ENCODE measurements around the gene CDK3. TPM values are rescaled to one million over a fixed set of nuclear protein-coding genes. Genes with fewer than 3 reads are reported as not detected.

The CDK3 gene
- total and polyA plus RNA-seq, 5 experiments from 2014 or later: 0.16 to 12.5 (median 0.64) TPM

GRCh38 chr17:75996665-75997590 is 3.7 kb upstream of the CDK3 start:
- peak; percentile 53 to 79 for ATAC-seq
- no peaks in the 10 kb centered on the region for H3K27me3 Mint-ChIP-seq
- POLR2A ChIA-PET: interaction anchor here (0.5 to 1.4 kb wide), 10 partner anchors 11 to 323 kb away, joined by 3 to 5 read pairs (median 4); no protein-coding TSS in a partner anchor
- peaks cover 0 to 17% (median 5%) of the 10 kb centered on the region in 3 donors for H3K36me3 Mint-ChIP-seq
- peaks cover 11 to 20% (median 16%) of the 10 kb centered on the region in 4 donors for H3K4me1 Mint-ChIP-seq
- H3K27ac Mint-ChIP-seq: peak overlapping the region; percentile 12 to 85 (median 78)
- H3K4me3 Mint-ChIP-seq: peak overlapping the region; percentile 11 to 77 (median 58)
- DNase-seq: peak in 3 of 10 donors; percentile 6 to 33 (median 29)
- H3K9me3 Mint-ChIP-seq: no peaks in the 10 kb centered on the region

GRCh38 chr17:75998327-75998795 is 2.3 kb upstream of the CDK3 start:
- no peak for ATAC-seq
- Mint-ChIP-seq H3K27me3 (no peaks in the 10 kb centered on the region), H3K4me1 (peaks cover 11 to 17% (median 16%) of the 10 kb centered on the region in 4 donors), H3K9me3 (no peaks in the 10 kb centered on the region), H3K36me3 (peaks cover 0 to 4% (median 1%) of the 10 kb centered on the region in 3 donors), H3K4me3 (no peak overlapping the region), H3K27ac (peak overlapping the region in 4 of 10 donors; percentile 17 to 83 (median 44))
- DNase-seq: no peak
- POLR2A ChIA-PET: interaction anchor here (0.6 kb wide), 1 partner anchor 68 kb away, joined by 4 read pairs; no protein-coding TSS in a partner anchor

- DNase-seq: peak; percentile 32 to 78 (median 57)
- peak; percentile 71 to 84 for ATAC-seq
- Mint-ChIP-seq H3K27ac (no peak overlapping the region), H3K27me3 (no peaks in the 10 kb centered on the region), H3K9me3 (no peaks in the 10 kb centered on the region), H3K36me3 (no peaks in the 10 kb centered on the region), H3K4me1 (peaks cover 11 to 17% (median 16%) of the 10 kb centered on the region in 4 donors), H3K4me3 (no peak overlapping the region)
- POLR2A ChIA-PET: no interaction called here
Observed at GRCh38 chr17:76000016-76000754, 470 bp upstream of the CDK3 start.

- POLR2A ChIA-PET: interaction anchor here (0.5 to 2.8 kb wide), 3 partner anchors 93 to 218 kb away, joined by 3 to 10 read pairs (median 3); partner anchors contain the start of genes UNK and WBP2
- Mint-ChIP-seq H3K27ac (no peak overlapping the region), H3K4me3 (no peak overlapping the region), H3K36me3 (no peaks in the 10 kb centered on the region), H3K4me1 (peaks cover 10 to 15% (median 12%) of the 10 kb centered on the region in 4 donors), H3K27me3 (no peaks in the 10 kb centered on the region), H3K9me3 (no peaks in the 10 kb centered on the region)
- no peak for DNase-seq
- no peak for ATAC-seq
Observed at GRCh38 chr17:76002100-76002499, 1.4 kb downstream of the CDK3 start.

- H3K4me3 Mint-ChIP-seq: no peak overlapping the region
- POLR2A ChIA-PET: interaction anchor here (0.6 to 2.8 kb wide), 5 partner anchors 10 to 948 kb away, joined by 3 to 10 read pairs (median 4); partner anchors contain the start of gene WBP2
- H3K36me3 Mint-ChIP-seq: no peaks in the 10 kb centered on the region
- ATAC-seq: no peak
- no peaks in the 10 kb centered on the region for H3K9me3 Mint-ChIP-seq
- H3K27me3 Mint-ChIP-seq: no peaks in the 10 kb centered on the region
- peak overlapping the region in 1 of 10 donors; percentile 63 for H3K27ac Mint-ChIP-seq
- peaks cover 2 to 6% (median 4%) of the 10 kb centered on the region in 4 donors for H3K4me1 Mint-ChIP-seq
- DNase-seq: no peak
Observed at GRCh38 chr17:76003915-76004314, 3.3 kb downstream of the CDK3 start.

- H3K4me3 Mint-ChIP-seq: no peak overlapping the region
- no peaks in the 10 kb centered on the region for H3K27me3 Mint-ChIP-seq
- no peaks in the 10 kb centered on the region for H3K9me3 Mint-ChIP-seq
- peaks cover 2 to 6% (median 5%) of the 10 kb centered on the region in 4 donors for H3K4me1 Mint-ChIP-seq
- ATAC-seq (no peak), DNase-seq (no peak)
- H3K27ac Mint-ChIP-seq: peak overlapping the region in 2 of 10 donors; percentile 63 to 69
- no peaks in the 10 kb centered on the region for H3K36me3 Mint-ChIP-seq
- POLR2A ChIA-PET: interaction anchor here (0.6 to 2.2 kb wide), 4 partner anchors 25 to 402 kb away, joined by 3 to 9 read pairs (median 4); no protein-coding TSS in a partner anchor
Observed at GRCh38 chr17:76004750-76005262, 4.2 kb downstream of the CDK3 start.

- DNase-seq: peak; percentile 56 to 89 (median 76)
- Mint-ChIP-seq H3K4me1 (peaks cover 2 to 7% (median 5%) of the 10 kb centered on the region in 4 donors), H3K27me3 (no peaks in the 10 kb centered on the region), H3K9me3 (no peaks in the 10 kb centered on the region), H3K4me3 (no peak overlapping the region), H3K27ac (peak overlapping the region in 4 of 10 donors; percentile 52 to 93 (median 64)), H3K36me3 (no peaks in the 10 kb centered on the region)
- POLR2A ChIA-PET: interaction anchor here (0.8 to 2.2 kb wide), 4 partner anchors 8 to 151 kb away, joined by 3 to 9 read pairs (median 4); partner anchors contain the start of gene WBP2
- peak; percentile 63 to 84 for ATAC-seq
Observed at GRCh38 chr17:76005263-76006149, 4.9 kb downstream of the CDK3 start.

- no peaks in the 10 kb centered on the region for H3K27me3 Mint-ChIP-seq
- no peak for DNase-seq
- H3K9me3 Mint-ChIP-seq: no peaks in the 10 kb centered on the region
- no peak for ATAC-seq
- POLR2A ChIA-PET: interaction anchor here (0.5 to 1.2 kb wide), 5 partner anchors 10 to 359 kb away, joined by 3 to 7 read pairs (median 3); partner anchors contain the start of gene WBP2
- H3K4me1 Mint-ChIP-seq: peaks cover 2 to 7% (median 5%) of the 10 kb centered on the region in 4 donors
- H3K36me3 Mint-ChIP-seq: no peaks in the 10 kb centered on the region
- peak overlapping the region in 3 of 10 donors; percentile 5 to 55 (median 26) for H3K27ac Mint-ChIP-seq
- no peak overlapping the region for H3K4me3 Mint-ChIP-seq
Observed at GRCh38 chr17:76007131-76007849, 6.6 kb downstream of the CDK3 start.

GRCh38 chr17:76007850-76008165 is 7.2 kb downstream of the CDK3 start:
- peak overlapping the region in 2 of 10 donors; percentile 26 to 55 for H3K27ac Mint-ChIP-seq
- no peak overlapping the region for H3K4me3 Mint-ChIP-seq
- POLR2A ChIA-PET: interaction anchor here (0.5 to 1.2 kb wide), 4 partner anchors 11 to 360 kb away, joined by 3 to 7 read pairs (median 4); partner anchors contain the start of gene WBP2
- peaks cover 2 to 7% (median 5%) of the 10 kb centered on the region in 4 donors for H3K4me1 Mint-ChIP-seq
- H3K27me3 Mint-ChIP-seq: no peaks in the 10 kb centered on the region
- DNase-seq (no peak), ATAC-seq (no peak)
- no peaks in the 10 kb centered on the region for H3K9me3 Mint-ChIP-seq
- no peaks in the 10 kb centered on the region for H3K36me3 Mint-ChIP-seq

GRCh38 chr17:76008208-76008607 is 7.6 kb downstream of the CDK3 start:
- no peak overlapping the region for H3K4me3 Mint-ChIP-seq
- H3K4me1 Mint-ChIP-seq: peaks cover 2 to 7% (median 5%) of the 10 kb centered on the region in 4 donors
- H3K27ac Mint-ChIP-seq: peak overlapping the region in 1 of 10 donors; percentile 26
- DNase-seq (no peak), ATAC-seq (no peak)
- H3K9me3 Mint-ChIP-seq: no peaks in the 10 kb centered on the region
- no peaks in the 10 kb centered on the region for H3K36me3 Mint-ChIP-seq
- POLR2A ChIA-PET: interaction anchor here (0.5 to 1.2 kb wide), 4 partner anchors 11 to 360 kb away, joined by 3 to 7 read pairs (median 4); partner anchors contain the start of gene WBP2
- no peaks in the 10 kb centered on the region for H3K27me3 Mint-ChIP-seq

All from naive thymus-derived CD8-positive, alpha-beta T cell (primary cell).